ENCODE data around the gene CNTNAP2. TPM values are rescaled to one million over a fixed set of nuclear protein-coding genes. Genes with fewer than 3 reads are reported as not detected.

Gene CNTNAP2
- total and polyA plus RNA-seq, 4 donors: 0.14 to 2.3 (median 1.1) TPM

- H3K36me3 ChIP-seq (ENCODE audit: control insufficient read depth in 4 of 4, insufficient read depth in 3 of 4, low read depth in 1 of 4, low read length in 3 of 4): no peaks in the 10 kb centered on the region
- 80% methylated on average over 3 of the region's 3 CpGs for WGBS
- no peak overlapping the region for H3K4me3 ChIP-seq (ENCODE audit: low read depth in 1 of 3, low read length in 3 of 3)
- no peak overlapping the region for H3K27ac ChIP-seq (ENCODE audit: low read depth in 1 of 2, low read length in 2 of 2)
- TF ChIP-seq ATF3 (IDR thresholded peaks at IDR 0.05) (no peak), RAD21 (IDR thresholded peaks at IDR 0.05) (no peak), RXRA (IDR thresholded peaks at IDR 0.05) (no peak), YY1 (IDR thresholded peaks at IDR 0.05) (no peak), FOXA1 (IDR thresholded peaks at IDR 0.05) (no peak), HNF4A (conservative IDR thresholded peaks at IDR 0.05) (no peak), NR2F2 (IDR thresholded peaks at IDR 0.05) (no peak), FOXA2 (IDR thresholded peaks at IDR 0.05) (no peak), GABPA (IDR thresholded peaks at IDR 0.05 in 1 of 2, conservative IDR thresholded peaks at IDR 0.05 in 1 of 2) (no peak), SP1 (IDR thresholded peaks at IDR 0.05) (no peak), JUND (IDR thresholded peaks at IDR 0.05) (no peak), EGR1 (IDR thresholded peaks at IDR 0.05; ENCODE audit: low read depth in 2 of 2) (no peak), TAF1 (conservative IDR thresholded peaks at IDR 0.05) (no peak), HNF4G (IDR thresholded peaks at IDR 0.05) (no peak)
- TF ChIP-seq, protein P1, sequence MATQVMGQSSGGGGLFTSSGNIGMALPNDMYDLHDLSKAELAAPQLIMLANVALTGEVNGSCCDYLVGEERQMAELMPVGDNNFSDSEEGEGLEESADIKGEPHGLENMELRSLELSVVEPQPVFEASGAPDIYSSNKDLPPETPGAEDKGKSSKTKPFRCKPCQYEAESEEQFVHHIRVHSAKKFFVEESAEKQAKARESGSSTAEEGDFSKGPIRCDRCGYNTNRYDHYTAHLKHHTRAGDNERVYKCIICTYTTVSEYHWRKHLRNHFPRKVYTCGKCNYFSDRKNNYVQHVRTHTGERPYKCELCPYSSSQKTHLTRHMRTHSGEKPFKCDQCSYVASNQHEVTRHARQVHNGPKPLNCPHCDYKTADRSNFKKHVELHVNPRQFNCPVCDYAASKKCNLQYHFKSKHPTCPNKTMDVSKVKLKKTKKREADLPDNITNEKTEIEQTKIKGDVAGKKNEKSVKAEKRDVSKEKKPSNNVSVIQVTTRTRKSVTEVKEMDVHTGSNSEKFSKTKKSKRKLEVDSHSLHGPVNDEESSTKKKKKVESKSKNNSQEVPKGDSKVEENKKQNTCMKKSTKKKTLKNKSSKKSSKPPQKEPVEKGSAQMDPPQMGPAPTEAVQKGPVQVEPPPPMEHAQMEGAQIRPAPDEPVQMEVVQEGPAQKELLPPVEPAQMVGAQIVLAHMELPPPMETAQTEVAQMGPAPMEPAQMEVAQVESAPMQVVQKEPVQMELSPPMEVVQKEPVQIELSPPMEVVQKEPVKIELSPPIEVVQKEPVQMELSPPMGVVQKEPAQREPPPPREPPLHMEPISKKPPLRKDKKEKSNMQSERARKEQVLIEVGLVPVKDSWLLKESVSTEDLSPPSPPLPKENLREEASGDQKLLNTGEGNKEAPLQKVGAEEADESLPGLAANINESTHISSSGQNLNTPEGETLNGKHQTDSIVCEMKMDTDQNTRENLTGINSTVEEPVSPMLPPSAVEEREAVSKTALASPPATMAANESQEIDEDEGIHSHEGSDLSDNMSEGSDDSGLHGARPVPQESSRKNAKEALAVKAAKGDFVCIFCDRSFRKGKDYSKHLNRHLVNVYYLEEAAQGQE (IDR thresholded peaks at IDR 0.05): no peak
- TF ChIP-seq, protein P2, sequence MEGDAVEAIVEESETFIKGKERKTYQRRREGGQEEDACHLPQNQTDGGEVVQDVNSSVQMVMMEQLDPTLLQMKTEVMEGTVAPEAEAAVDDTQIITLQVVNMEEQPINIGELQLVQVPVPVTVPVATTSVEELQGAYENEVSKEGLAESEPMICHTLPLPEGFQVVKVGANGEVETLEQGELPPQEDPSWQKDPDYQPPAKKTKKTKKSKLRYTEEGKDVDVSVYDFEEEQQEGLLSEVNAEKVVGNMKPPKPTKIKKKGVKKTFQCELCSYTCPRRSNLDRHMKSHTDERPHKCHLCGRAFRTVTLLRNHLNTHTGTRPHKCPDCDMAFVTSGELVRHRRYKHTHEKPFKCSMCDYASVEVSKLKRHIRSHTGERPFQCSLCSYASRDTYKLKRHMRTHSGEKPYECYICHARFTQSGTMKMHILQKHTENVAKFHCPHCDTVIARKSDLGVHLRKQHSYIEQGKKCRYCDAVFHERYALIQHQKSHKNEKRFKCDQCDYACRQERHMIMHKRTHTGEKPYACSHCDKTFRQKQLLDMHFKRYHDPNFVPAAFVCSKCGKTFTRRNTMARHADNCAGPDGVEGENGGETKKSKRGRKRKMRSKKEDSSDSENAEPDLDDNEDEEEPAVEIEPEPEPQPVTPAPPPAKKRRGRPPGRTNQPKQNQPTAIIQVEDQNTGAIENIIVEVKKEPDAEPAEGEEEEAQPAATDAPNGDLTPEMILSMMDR (IDR thresholded peaks at IDR 0.05; ENCODE audit: low read depth, low read length, missing input control): no peak
- TF ChIP-seq, protein P3, sequence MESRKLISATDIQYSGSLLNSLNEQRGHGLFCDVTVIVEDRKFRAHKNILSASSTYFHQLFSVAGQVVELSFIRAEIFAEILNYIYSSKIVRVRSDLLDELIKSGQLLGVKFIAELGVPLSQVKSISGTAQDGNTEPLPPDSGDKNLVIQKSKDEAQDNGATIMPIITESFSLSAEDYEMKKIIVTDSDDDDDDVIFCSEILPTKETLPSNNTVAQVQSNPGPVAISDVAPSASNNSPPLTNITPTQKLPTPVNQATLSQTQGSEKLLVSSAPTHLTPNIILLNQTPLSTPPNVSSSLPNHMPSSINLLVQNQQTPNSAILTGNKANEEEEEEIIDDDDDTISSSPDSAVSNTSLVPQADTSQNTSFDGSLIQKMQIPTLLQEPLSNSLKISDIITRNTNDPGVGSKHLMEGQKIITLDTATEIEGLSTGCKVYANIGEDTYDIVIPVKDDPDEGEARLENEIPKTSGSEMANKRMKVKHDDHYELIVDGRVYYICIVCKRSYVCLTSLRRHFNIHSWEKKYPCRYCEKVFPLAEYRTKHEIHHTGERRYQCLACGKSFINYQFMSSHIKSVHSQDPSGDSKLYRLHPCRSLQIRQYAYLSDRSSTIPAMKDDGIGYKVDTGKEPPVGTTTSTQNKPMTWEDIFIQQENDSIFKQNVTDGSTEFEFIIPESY (IDR thresholded peaks at IDR 0.05): no peak
- TF ChIP-seq, protein P4, sequence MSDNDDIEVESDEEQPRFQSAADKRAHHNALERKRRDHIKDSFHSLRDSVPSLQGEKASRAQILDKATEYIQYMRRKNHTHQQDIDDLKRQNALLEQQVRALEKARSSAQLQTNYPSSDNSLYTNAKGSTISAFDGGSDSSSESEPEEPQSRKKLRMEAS (IDR thresholded peaks at IDR 0.05): no peak
- DNase-seq (ENCODE audit: low spot score): no peak
- no peaks in the 10 kb centered on the region for H3K9me3 ChIP-seq (ENCODE audit: control insufficient read depth in 4 of 4, low read length in 3 of 4)
- peaks cover 0 to 5% (median 3%) of the 10 kb centered on the region in 4 donors for H3K4me1 ChIP-seq (ENCODE audit: control insufficient read depth in 4 of 4, insufficient read depth in 4 of 4, low read length in 3 of 4)
- no peaks in the 10 kb centered on the region for H3K27me3 ChIP-seq (ENCODE audit: control insufficient read depth in 4 of 4, insufficient read depth in 4 of 4, low read length in 3 of 4)
- no peak overlapping the region for H3K9ac ChIP-seq (ENCODE audit: low read depth in 1 of 2, low read length in 2 of 2)
Measured at GRCh38 chr7:148433521-148434180, 2317.1 kb downstream of the CNTNAP2 start.
